Measurements from ENCODE around the gene OR2S2.

DNA sequence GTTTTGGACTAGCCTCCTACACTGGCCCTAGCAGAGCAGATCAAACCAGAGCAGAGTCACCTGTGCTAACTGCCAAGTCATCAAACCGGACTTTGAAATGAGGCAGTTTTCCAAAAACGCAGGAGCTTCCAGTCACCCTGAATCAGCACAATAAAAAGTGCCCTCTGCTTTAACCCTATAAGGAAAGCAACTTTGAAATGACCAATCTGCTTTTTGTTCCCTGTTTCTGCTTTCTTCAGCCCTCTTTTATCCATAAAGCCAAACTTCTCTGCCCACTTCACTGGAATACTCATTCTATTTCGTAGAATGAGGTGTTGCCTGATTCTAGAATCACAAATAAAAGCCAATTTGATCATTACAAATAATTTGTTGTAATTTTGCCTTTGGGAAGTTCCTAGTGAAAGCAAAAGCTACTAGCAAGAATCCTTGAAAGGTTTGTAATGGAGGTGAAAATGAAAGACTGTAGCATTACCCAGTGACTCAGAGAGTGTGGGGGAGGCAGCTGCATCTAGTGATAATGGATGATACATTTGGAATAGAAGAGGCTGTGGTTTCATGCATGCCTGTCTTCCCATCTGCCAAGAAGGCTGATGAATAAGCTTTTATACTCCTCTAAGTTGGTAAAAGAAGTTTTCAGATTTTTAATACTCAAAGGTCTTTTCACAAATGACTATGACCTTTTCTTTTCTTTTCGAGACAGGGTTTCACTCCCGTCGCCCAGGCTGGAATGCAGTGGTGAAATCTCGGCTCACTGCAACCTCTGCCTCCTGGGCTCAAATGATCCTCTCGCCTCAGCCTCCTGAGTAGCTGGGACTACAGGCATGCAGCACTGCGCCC lies 33.8 kb downstream of the OR2S2 start:
- TF ChIP-seq CTCF (IDR thresholded peaks at IDR 0.05) (no peak), POLR2A (IDR thresholded peaks at IDR 0.05) (no peak), POLR2AphosphoS5 (IDR thresholded peaks at IDR 0.05; ENCODE audit: insufficient read depth in 1 of 2, low read depth in 1 of 2) (peak in 1 of 2 donors; percentile 24)

Data from vagina (tissue), 2 donors.